Measurements from ENCODE around the gene CDH4. TPM values are rescaled to one million over a fixed set of nuclear protein-coding genes. Genes with fewer than 3 reads are reported as not detected.

Gene CDH4
- total RNA-seq, 1 donor: 0.18 TPM

- TF ChIP-seq, protein P1, sequence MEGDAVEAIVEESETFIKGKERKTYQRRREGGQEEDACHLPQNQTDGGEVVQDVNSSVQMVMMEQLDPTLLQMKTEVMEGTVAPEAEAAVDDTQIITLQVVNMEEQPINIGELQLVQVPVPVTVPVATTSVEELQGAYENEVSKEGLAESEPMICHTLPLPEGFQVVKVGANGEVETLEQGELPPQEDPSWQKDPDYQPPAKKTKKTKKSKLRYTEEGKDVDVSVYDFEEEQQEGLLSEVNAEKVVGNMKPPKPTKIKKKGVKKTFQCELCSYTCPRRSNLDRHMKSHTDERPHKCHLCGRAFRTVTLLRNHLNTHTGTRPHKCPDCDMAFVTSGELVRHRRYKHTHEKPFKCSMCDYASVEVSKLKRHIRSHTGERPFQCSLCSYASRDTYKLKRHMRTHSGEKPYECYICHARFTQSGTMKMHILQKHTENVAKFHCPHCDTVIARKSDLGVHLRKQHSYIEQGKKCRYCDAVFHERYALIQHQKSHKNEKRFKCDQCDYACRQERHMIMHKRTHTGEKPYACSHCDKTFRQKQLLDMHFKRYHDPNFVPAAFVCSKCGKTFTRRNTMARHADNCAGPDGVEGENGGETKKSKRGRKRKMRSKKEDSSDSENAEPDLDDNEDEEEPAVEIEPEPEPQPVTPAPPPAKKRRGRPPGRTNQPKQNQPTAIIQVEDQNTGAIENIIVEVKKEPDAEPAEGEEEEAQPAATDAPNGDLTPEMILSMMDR (IDR thresholded peaks at IDR 0.05; ENCODE audit: insufficient read depth, low read length): no peak
- no peak overlapping the region for H3K4me3 ChIP-seq (ENCODE audit: low read depth, low read length)
- peak; percentile 56 for DNase-seq (ENCODE audit: low read depth)
These were observed 268.9 kb downstream of the CDH4 start for GRCh38 chr20:61520893-61521460.

DNA sequence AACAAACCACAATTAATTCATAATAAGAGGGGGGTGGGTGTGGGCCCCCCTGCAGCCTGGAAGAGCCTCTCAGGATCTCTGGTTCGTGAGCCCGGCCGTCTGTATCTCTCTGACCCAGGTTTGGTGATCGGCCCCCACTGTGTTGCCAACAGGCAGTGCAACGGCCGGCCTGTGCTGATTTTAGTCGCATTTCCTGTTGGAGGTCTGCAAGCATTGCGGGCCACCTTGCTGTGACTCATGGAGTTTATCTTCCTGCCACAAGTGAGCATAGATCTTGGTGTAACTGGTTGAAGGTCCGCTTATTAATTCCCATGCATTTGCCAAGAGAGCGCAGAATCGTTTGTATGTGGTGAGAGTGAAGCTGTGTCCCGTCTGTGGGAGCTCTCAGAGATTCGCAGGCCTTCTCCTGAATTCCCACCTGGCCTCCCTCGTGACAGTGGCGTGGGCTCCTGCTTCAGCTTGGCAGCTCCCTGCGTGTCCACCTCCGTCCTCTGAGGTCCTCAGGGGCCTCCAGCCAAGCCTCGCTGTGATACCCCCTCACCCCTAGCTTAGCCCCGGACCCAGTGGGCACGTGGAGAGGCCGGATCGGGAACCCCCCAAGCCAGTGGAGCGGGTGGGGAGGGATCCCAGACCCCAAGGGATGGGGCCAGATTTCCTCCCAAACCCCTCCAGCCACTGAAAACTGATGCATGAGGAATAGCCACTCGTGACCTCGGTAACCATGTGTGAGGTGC is 269.8 kb downstream of the CDH4 start:
- H3K4me3 ChIP-seq (ENCODE audit: low read depth, low read length): no peak overlapping the region
- TF ChIP-seq, protein P1 (IDR thresholded peaks at IDR 0.05; ENCODE audit: insufficient read depth, low read length): no peak
- no peak for DNase-seq (ENCODE audit: low read depth)

DNA sequence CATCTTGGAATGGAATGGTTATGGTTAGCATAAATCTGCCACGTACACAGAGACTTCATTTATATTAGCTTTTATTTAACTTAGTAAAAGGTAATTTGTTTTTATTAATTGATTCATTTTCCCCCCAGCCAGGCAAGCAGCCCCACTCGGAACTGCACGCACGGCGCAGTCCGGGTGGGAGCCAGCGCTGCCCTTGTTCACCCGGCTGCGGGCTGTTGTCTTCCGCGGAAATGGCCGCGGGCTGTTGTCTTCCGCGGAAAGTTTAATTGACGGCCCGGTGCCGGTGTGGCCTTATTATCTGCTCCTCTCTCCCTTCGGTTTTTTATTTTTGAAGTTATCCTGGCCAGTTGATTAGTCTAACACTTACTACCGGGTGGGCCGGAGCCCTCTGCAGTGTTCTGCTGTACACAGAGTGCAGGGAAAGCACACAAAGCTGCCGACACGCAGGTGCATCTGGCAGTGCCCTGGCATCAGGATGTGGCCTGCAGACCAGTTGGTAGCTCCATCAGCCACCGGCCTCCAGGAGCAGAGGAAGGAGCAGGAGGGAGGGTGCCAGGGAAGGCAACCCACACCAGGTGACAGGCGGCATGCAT is 270.5 kb downstream of the CDH4 start:
- DNase-seq (ENCODE audit: low read depth): no peak
- TF ChIP-seq, protein P1 (IDR thresholded peaks at IDR 0.05; ENCODE audit: insufficient read depth, low read length): no peak

DNA sequence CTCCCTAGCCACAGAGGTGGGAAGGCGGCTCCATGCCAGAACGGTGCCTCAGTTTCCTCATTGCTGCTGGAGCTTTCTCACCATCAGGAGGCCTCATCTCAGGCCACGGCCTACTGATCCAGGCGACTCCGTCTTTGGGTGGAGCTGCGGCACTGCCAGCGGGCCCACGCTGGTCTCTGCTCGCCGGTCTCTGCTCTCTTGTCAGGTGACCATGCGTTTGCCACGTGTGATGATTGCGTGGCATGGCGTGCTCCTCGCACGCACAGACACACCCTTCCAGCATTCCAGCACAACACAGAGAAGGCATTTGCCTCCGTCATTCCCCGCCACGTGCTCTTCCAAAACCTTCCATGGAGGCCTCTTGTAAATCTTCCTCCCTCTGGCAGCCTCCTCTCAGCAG is 271.1 kb downstream of the CDH4 start:
- DNase-seq (ENCODE audit: low read depth): no peak
- TF ChIP-seq, protein P1 (IDR thresholded peaks at IDR 0.05; ENCODE audit: insufficient read depth, low read length): no peak
- H3K4me3 ChIP-seq (ENCODE audit: low read depth, low read length): no peak overlapping the region

More for the DNA sequence above, 270.5 kb downstream of the CDH4 start:
- no peak overlapping the region for H3K4me3 ChIP-seq (ENCODE audit: low read depth, low read length)

DNA sequence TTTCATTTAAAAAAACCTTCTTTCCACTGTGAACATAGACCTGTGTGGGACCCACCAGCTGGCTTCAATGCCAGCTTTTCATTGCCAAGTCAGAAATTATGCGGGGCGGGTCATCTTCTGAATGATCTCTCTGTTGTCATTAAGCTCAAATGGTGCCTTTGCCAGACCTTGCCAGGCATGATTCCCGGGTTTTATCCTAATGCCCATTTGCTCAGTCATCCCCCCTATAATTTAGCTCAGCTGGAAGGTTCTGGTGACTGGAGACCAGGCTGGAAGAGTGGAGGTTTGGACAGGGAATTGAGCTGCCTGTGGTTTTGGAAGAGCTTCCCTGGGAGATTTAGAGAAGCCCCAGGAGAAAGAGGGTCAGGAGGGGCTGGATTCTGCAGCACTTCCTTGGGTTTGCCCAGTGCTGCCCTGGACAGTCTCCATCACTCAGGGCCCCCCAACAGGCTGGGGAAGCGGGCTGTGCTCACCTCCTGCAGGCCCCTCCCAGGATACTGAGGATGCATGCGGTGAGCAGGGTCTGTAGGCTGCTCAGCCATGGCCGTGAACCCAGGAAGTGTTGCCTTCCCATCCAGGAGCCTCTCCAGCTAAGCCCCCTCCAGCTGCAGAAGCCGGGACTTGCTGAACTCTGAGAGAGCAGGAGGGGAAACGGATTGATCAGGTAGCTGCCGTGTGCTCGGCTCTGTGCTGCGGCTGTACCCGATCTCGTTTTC is 273.0 kb downstream of the CDH4 start:
- DNase-seq (ENCODE audit: low read depth): no peak
- TF ChIP-seq, protein P1 (IDR thresholded peaks at IDR 0.05; ENCODE audit: insufficient read depth, low read length): no peak
- no peak overlapping the region for H3K4me3 ChIP-seq (ENCODE audit: low read depth, low read length)

DNA sequence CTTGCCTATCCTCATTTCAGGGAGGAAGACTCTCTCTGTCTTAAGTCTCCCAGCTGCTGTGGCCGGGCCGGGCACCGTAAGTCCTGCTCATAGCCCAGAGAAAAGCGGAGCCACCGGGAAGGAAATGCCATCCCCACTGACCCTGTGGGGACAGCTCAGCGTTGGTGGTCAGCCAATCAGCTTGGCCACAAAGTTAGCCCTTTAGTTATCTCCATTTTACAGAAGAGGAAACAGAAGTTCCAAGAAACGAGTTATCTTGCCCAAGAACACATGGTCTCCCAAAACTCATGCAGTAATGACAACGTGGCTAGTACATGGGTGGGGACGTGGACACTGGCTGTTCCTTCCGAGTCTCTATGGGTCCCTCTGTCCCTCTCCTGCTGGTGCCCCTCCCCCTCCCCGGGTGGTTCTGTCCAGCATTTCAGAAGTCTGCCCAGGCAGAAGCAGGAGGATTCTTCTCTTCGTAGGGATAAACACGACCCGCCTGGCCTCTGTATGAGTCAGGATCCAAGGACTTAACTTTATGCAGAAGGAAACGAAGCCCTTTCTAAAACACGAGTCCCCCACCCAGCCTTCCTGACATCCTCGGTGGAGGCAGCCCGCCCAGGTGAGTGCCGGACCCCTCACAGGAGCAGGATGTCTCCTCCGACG is 273.8 kb downstream of the CDH4 start:
- TF ChIP-seq, protein P1 (IDR thresholded peaks at IDR 0.05; ENCODE audit: insufficient read depth, low read length): no peak
- DNase-seq (ENCODE audit: low read depth): no peak

More for the DNA sequence above, 273.8 kb downstream of the CDH4 start:
- no peak overlapping the region for H3K4me3 ChIP-seq (ENCODE audit: low read depth, low read length)
